ENCODE measurements around the gene SCP2.

SCP2 gene

DNA sequence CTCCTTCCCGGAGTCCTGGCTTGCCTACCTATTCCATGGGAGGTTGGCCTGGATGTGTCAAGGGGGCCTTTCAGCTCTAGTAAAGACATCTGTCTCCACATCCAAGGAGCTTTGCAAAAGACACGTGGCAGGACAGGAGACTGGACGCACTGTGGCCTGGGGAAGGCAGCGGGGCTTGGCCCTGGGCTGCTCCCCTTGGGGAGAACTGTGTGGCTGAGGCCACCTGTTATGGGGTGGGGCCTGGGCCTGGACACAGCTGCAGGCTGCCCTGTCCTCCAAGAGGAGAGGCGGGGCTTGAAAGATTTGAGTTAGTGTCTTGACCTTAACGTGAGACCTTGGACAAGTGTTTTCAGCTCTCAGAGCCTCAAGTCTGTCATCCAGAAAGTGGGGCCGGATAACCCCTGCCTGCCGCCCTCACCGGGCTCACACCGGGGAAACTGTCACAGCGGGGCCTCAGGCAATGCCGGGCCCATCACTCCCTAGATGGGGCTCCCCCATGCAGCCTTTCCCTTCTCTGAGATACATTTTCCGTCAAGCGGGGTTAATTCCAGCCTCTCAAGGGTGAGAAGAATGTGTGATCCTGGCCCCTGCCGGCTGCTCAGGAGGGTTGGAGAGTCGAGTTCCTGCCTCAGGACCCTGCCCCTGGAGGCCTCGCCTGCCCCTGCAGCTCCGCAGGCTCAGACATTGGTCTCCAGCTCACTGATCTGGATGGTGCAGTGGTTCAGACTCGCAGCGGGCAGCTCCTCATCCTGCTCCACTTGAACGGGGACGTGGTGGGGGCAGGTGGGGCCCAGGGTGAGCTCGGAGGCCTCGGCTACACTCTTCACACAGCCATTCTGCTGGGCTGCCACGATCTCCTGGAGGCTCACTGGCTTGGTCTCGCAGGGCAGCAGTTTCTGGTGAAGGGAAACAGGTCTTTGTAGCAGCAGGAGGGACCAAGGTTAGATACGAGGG, 160.5 kb downstream of the SCP2 start:
- DNase-seq = no peak
- in situ Hi-C loops (cut with HindIII; ENCODE audit: low pct_ligation_motif_present, low pct_unique_long_range_greater_than_20kb, low sequenced_read_pairs) = no loop called here

DNA sequence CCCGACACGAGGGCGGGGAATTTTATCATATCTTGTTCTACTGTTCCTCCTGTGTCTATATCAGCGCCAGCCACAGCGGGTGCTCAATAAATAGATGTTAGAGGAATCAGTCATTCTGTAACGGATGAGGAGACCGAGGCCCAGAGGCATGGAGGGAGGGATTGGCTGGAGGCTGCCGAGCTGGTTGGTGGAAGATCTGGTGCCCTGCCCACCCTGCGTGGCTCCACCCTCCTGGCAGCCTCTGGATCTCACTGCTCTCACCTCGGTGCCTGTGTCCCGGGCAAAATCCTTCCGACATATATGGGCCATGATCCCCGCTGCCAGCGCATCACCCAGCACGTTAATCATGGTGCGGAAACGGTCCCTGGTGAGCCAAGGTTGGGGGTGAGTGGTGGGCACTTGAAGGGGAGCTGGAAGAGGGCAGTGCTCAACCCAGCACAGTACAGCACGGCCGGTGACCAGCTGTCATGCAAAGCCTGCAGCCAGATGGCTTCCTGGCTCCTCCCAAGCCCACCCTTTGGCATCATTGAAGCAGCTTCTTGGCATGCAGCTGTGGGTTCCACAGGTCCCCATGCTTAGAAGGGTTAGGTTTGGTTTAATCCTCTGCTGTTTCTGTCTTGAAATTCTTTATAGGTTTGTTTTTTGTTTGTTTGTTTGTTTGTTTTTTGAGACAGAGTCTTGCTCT, 161.7 kb downstream of the SCP2 start:
- in situ Hi-C loops (cut with HindIII; ENCODE audit: low pct_ligation_motif_present, low pct_unique_long_range_greater_than_20kb, low sequenced_read_pairs) = no loop called here
- DNase-seq = no peak

DNA sequence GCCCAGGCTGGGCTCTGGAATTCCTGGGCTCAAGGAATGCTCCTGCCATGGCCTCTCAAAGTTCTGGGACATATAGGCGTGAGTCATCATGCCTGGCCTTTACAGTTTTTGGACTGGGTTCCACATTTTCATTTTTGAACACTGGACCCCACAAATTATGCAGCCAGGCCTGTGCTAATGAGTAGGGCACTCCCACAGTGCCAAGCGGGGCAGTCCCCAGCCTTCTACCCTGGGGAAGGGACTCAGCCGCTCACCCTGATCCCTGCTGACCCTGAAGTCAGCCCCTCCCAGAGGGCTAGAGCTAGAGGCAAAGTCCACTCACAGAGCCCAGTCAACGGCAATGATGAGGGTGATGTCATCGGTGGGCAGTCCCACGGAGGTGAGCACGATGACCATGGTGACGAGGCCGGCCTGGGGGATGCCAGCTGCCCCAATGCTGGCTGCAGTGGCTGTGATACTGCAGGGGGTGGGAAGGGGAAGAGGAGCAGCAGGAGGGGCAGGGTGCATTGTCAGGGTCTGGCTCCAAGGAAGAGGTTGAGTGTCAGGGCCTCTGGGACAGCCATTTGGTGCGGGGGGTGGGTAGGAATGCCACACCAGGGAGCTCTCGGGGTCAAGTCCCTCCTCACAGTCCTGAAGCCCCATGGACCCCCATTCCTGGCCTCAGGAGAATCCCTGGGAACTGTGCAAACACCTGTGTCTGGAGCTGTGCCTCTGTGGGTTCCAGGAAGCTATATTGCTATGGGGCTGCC, 162.6 kb downstream of the SCP2 start:
- in situ Hi-C loops (cut with HindIII; ENCODE audit: low pct_ligation_motif_present, low pct_unique_long_range_greater_than_20kb, low sequenced_read_pairs) = no loop called here
- no peak for DNase-seq

DNA sequence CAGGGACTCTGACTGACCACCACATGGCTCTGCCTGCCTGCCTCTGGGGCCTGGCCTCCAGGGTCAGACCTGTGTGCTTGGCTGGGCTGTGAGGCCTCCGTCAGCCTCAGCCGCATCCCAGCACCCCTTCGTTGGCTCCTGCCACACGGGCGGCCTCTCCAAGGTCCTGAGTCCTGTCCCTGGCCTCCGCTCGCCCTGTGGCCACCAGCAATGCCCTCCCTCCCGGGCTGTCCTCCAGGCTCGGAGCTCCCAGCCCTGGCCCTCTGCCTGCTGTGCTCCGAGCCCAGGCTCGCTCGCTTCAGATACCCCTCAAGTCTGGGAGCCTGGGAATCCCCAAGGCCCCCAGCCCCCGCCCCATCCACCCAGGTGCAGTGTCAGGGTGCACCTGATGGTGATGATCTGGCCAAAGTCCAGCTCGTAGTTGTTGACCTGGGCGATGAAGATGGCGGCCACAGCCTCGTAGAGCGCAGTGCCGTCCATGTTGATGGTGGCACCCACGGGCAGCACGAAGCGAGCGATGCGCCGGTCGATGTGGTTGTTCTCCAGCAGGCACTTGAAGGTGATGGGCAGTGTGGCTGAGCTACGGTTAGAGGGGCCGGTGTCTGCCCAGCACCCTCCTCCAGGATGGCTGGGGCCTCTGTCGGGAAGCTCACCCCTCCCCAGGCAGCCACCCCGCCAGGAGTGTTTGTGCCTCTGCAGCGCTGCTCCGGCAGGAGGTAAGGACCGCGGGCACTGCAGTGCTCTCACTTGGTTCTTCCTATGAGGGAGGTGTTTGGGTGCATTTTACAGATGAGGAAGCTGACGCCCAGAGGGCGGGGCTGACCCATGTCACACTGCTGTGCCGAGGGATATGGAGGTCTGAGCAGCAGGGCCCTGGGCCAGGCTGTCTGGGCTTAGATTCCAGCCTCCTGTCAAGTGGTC, 163.4 kb downstream of the SCP2 start:
- DNase-seq = no peak
- in situ Hi-C loops (cut with HindIII; ENCODE audit: low pct_ligation_motif_present, low pct_unique_long_range_greater_than_20kb, low sequenced_read_pairs) = no loop called here

DNA sequence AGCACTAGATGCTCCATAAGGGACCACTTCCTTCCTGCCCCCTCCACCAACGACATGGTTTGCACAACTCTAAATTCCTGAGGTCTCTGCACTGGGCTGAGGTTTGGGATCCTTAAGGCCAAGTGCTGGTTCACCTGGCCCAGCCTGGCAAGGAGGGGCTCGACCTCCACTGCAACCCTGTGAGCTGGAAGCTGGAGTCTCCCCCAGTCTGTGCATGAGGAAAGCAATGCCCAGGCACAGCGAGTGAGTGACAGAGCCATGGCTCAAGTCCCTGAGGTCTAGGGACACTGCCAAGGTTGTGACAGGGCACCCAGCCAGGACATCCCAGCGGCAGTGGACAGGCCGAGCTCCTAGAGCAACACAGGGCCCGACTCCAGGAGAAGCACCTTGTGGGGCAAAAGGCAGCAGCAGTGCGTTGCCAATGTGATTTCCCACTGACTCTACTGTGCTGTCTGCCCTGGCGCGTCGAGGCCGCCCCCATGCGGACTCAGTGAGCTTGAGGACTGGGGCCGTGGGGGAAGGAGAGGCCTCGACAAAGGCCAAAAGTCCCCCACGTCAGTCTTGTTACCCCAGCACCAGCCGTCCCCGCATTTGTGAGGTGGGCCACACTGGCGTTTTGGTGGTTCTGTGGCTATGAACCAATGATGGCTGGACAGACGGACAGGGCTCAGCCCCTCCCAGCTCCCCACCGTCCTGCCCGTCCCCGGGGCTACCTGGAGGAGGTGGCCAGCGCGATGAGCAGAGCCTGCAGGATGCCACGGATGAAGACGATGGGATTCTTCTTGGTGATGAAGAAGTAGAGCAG, 165.0 kb downstream of the SCP2 start:
- DNase-seq = no peak
- in situ Hi-C loops (cut with HindIII; ENCODE audit: low pct_ligation_motif_present, low pct_unique_long_range_greater_than_20kb, low sequenced_read_pairs) = no loop called here

DNA sequence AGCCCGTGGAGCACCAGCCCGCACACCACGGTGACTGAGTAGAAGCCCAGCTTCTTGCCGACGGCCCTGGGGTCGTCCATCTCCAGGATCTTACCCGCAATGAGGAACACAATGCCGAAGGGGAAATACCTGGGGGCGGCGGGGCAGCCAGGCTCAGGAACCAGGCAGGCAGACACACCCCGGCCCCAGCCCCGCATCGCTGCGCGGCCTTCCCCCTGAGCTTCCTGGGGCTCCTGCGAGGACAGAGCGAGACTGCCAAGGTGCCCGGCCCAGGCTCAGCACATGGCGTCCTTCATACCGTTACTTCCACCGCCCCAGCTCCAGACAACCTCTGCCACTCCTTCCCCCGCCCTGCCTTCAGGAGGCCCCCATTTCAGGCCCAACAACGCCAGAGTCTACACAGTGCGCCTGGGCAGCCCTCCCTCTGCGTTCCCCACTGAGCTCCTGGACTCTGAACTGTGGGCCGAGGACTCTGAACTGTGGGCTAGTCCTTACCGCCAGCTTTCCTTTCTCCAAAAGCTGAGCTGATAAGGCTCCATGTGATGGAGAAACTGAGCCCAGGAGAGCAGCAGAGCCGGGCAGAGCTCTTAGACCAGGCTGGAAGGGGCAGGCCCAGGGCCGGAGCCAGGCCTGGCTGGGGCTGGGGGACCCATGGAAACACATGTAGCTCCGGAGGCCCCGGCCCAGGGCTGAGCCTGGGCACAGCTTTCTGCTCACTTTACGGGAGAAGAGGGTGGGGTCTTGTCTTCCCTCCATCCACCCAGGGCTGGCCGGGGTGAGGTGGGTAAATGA, 165.8 kb downstream of the SCP2 start:
- in situ Hi-C loops (cut with HindIII; ENCODE audit: low pct_ligation_motif_present, low pct_unique_long_range_greater_than_20kb, low sequenced_read_pairs) = no loop called here
- no peak for DNase-seq

DNA sequence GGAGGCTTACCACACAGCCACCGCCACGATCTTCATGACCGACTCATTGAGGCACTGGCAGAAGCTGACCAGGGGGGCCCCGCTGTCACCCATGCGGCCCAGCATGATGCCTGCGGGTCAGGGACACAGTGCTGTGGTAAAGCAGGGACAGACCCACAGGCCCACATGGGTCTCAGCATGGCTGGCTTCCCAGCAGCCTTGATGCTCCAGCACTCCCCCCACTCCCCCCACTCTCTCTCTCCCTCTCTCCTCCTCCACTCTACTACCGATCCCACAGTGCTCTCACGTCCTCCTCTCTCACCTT, 166.3 kb downstream of the SCP2 start:
- no peak for DNase-seq
- in situ Hi-C loops (cut with HindIII; ENCODE audit: low pct_ligation_motif_present, low pct_unique_long_range_greater_than_20kb, low sequenced_read_pairs) = no loop called here

DNA sequence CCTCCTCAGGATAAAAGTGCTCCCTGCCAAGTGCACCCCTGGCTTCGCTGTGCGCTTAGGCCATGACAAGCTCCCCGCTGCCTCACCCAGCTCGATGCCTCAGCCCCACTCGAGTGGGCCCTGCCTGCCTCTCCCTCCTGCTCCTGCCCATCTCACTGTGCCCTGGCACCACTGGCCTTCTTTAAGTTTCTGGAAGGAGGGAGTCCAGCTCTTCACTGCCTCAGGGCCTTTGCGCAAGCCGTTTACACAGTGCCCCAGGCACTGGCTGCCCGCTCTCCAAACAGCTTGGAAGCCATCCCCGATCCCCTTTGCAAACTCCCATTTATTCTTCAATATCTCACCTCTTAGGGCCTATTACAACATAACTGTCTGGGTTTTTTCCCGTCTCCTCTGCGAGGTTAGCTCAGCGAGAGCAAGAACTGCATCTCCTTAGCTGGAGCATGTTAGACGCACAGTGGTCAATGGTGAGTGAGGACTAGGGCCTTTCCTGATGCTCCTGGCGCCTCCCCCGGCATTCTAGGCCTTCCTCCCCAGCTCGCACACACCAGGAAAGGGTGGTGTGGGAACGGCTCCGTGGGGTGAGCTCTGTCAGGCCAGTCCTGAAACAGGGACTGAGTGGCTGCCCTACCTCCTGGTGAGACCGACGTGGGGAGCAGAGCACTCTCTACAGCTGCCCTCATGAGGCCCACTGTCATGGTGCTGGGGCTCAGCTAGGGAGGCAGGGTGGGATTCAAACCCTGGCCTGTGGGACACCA, 166.9 kb downstream of the SCP2 start:
- no peak for DNase-seq
- in situ Hi-C loops (cut with HindIII; ENCODE audit: low pct_ligation_motif_present, low pct_unique_long_range_greater_than_20kb, low sequenced_read_pairs) = no loop called here

DNA sequence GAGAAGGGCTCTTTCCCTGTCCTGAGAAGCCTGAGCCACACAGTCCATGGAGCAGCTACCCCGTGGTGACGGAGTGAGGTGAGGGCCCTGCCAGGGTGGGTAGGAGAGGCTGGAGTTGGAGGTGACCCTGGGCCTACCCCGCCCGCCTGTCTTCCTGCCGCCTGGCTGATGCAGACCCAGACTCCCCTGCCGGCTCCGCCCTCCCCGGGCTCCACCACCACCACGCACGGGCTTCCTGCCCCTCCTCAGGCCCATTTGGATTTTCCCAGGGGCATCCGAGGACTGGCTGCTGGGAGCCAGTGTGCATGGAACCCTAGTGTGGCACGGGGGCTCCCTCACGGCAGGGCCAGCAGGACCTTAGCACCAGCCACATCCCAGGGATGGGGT, 167.4 kb downstream of the SCP2 start:
- in situ Hi-C loops (cut with HindIII; ENCODE audit: low pct_ligation_motif_present, low pct_unique_long_range_greater_than_20kb, low sequenced_read_pairs) = no loop called here
- DNase-seq = no peak

Measured in ACHN (cell line).